Muscle of back (tissue), 11 donors: Measurements from ENCODE around the gene PTPN6. TPM values are rescaled to one million over a fixed set of nuclear protein-coding genes. Genes with fewer than 3 reads are reported as not detected.

ENCODE experiments used
- DNase-seq, 3 donors: peaks; one replicate each; pipeline versions ENCODE4 v3.0.0 to v3.0.0-alpha.2; 2013
- polyA plus RNA-seq, 10 donors: library from polyadenylated mRNA; unstranded; fragments of 120-200 nt; gene quantifications; one replicate each; pipeline ENCODE4 v1.2.1, GENCODE V29; 2013; ENCODE audit not compliant: insufficient read length in 10 of 10

Gene PTPN6
- polyA plus RNA-seq, 10 donors, result 4.3 to 10.6 (median 6.6) TPM

GRCh38 chr12:7004840-7005239 is 53.7 kb downstream of the PTPN6 start:
- DNase-seq, result no peak

DNA sequence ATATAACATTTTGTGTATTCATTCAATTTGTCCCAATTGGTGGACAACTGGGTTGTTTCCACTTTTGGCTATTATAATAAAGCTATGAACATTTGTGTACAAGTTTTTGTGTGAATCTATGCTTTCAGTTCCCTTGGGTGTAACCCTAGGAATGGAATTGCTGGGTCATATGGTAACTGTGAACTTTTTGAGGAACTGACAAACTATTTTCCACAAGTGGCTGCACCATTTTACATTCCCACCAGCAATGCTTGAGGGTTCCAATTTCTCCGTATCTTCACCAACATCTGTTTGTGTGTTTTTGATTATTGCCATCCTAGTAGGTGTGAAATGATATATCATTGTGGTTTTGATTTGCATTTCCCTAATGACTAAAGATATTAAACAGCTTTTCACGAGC is 54.2 kb downstream of the PTPN6 start:
- peak in 1 of 3 donors; percentile 3 for DNase-seq

- DNase-seq, result no peak
Observed at GRCh38 chr12:7006639-7007038, 55.5 kb downstream of the PTPN6 start.

GRCh38 chr12:7008864-7009263 is 57.7 kb downstream of the PTPN6 start:
- no peak for DNase-seq

DNA sequence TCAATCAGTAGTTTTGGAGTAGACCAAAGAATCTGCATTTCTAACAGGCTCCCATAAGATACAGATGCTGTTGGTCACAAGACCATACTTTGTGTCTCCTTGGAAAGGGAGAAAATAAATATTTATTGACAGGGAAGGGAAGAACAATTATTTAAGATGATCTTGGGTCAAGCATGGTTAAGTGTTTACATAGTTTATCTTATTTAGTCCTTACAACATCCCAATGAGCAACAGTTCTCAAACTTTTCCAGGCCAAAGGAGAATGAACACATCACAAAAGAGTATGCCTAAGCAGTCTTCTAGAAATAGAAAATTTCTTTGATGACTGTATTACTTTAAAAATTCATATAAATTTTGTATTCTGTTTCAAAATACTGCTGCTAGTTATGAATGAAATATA is 58.4 kb downstream of the PTPN6 start:
- DNase-seq, result no peak

Other genes starting within 250 kb of the PTPN6 start
- 10 to 100 TPM; 55.6 to 66.6 (median 61.9) TPM for gene COPS7A, start 227.3 kb upstream of the PTPN6 start, polyA plus RNA-seq
- gene MLF2, start 198.2 kb upstream of the PTPN6 start, polyA plus RNA-seq, result 100 to 1,000 TPM; 114 to 157 (median 128) TPM
- gene PTMS, start 185.0 kb upstream of the PTPN6 start, polyA plus RNA-seq, result 100 to 1,000 TPM; 245 to 421 (median 350) TPM
- gene LAG3, start 178.8 kb upstream of the PTPN6 start, polyA plus RNA-seq, result 1 to 10 TPM in 1 of 10 donors, under 1 TPM in 9; 0.30 to 1.2 (median 0.53) TPM
- 10 to 100 TPM in 2 of 10 donors, 1 to 10 TPM in 8; 5.9 to 15.5 (median 7.7) TPM for gene CD4, start 161.8 kb upstream of the PTPN6 start, polyA plus RNA-seq
- gene GPR162, start 129.5 kb upstream of the PTPN6 start, polyA plus RNA-seq, result 10 to 100 TPM; 15.3 to 27.6 (median 17.9) TPM
- 10 to 100 TPM; 32.6 to 62.7 (median 44.1) TPM for gene P3H3, start 122.9 kb upstream of the PTPN6 start, polyA plus RNA-seq
- gene GNB3, start 110.4 kb upstream of the PTPN6 start, polyA plus RNA-seq, result 10 to 100 TPM; 10.3 to 40.0 (median 26.3) TPM
- 10 to 100 TPM; 14.1 to 25.5 (median 19.5) TPM for gene CDCA3, start 100.1 kb upstream of the PTPN6 start, polyA plus RNA-seq
- 10 to 100 TPM; 46.9 to 67.1 (median 59.3) TPM for gene USP5, start 99.2 kb upstream of the PTPN6 start, polyA plus RNA-seq
- 1,000 to 10,000 TPM in 3 of 10 donors, 100 to 1,000 TPM in 7; 716 to 1,072 (median 910) TPM for gene TPI1, start 83.8 kb upstream of the PTPN6 start, polyA plus RNA-seq
- 1 to 10 TPM; 2.5 to 7.0 (median 5.7) TPM for gene SPSB2, start 78.1 kb upstream of the PTPN6 start, polyA plus RNA-seq
- gene LRRC23, start 46.5 kb upstream of the PTPN6 start, polyA plus RNA-seq, result 10 to 100 TPM in 6 of 10 donors, 1 to 10 TPM in 4; 8.4 to 11.7 (median 10.2) TPM
- 10 to 100 TPM in 2 of 10 donors, 1 to 10 TPM in 8; 5.2 to 11.7 (median 8.4) TPM for gene ENO2, start 36.8 kb upstream of the PTPN6 start, polyA plus RNA-seq
- gene ATN1, start 23.4 kb upstream of the PTPN6 start, polyA plus RNA-seq, result 10 to 100 TPM; 58.2 to 79.9 (median 68.1) TPM
- gene RNU7-1, start 7.5 kb upstream of the PTPN6 start, polyA plus RNA-seq, result not detected
- 100 to 1,000 TPM; 120 to 180 (median 152) TPM for gene C12orf57, start 7.3 kb upstream of the PTPN6 start, polyA plus RNA-seq
- gene PHB2, start 19.3 kb downstream of the PTPN6 start, polyA plus RNA-seq, result 100 to 1,000 TPM; 254 to 293 (median 280) TPM
- 10 to 100 TPM; 27.1 to 38.6 (median 29.8) TPM for gene EMG1, start 19.6 kb downstream of the PTPN6 start, polyA plus RNA-seq
- 10 to 100 TPM; 18.0 to 23.7 (median 20.7) TPM for gene LPCAT3, start 67.1 kb downstream of the PTPN6 start, polyA plus RNA-seq
- 100 to 1,000 TPM in 2 of 10 donors, 10 to 100 TPM in 8; 65.9 to 107 (median 83.6) TPM for gene C1S, start 109.4 kb downstream of the PTPN6 start, polyA plus RNA-seq
- gene C1R, start 141.1 kb downstream of the PTPN6 start, polyA plus RNA-seq, result 100 to 1,000 TPM in 2 of 10 donors, 10 to 100 TPM in 8; 80.3 to 122 (median 98.4) TPM
- gene C1RL, start 157.9 kb downstream of the PTPN6 start, polyA plus RNA-seq, result 10 to 100 TPM; 10.4 to 23.6 (median 11.9) TPM
- 1 to 10 TPM; 1.1 to 8.2 (median 3.3) TPM for gene RBP5, start 177.5 kb downstream of the PTPN6 start, polyA plus RNA-seq
- gene CLSTN3, start 179.0 kb downstream of the PTPN6 start, polyA plus RNA-seq, result 10 to 100 TPM; 11.8 to 25.7 (median 19.1) TPM
- 10 to 100 TPM; 31.6 to 39.0 (median 35.8) TPM for gene PEX5, start 238.3 kb downstream of the PTPN6 start, polyA plus RNA-seq